Mononuclear cell (primary cell): ENCODE measurements around the gene NEK7. TPM values are rescaled to one million over a fixed set of nuclear protein-coding genes. Genes with fewer than 3 reads are reported as not detected.
"Not testable (repeated sequence)": the region's sequence is repeated elsewhere in the genome, so short reads cannot be mapped to it uniquely, and the experiment has no call there.

ENCODE experiments used
- H3K27me3 ChIP-seq: 2 replicates; pipeline ENCODE4 v1.6.0; 2011; ENCODE audit warnings: low read length, control low read depth; ENCODE audit not compliant: insufficient read depth
- H3K4me1 ChIP-seq: 2 replicates; pipeline ENCODE4 v1.5.1; 2011; ENCODE audit warnings: mild to moderate bottlenecking, low read length, control low read depth; ENCODE audit not compliant: insufficient read depth
- H3K4me3 ChIP-seq: 2 replicates; pipeline ENCODE4 v1.5.1; 2011; ENCODE audit warnings: mild to moderate bottlenecking, low read length, moderate library complexity
- H3K9me3 ChIP-seq: 2 replicates; pipeline ENCODE4 v1.5.1; 2011; ENCODE audit warnings: low read depth, mild to moderate bottlenecking, control low read depth, low read length
- total RNA-seq: library from RNA; depleted of rRNA; stranded (reverse); fragments of >200 nt; gene quantifications from one replicate; pipeline ENCODE4 v1.2.3, GENCODE V29; 2012

The NEK7 gene
- total RNA-seq, 1 donor = 29.6 TPM

DNA sequence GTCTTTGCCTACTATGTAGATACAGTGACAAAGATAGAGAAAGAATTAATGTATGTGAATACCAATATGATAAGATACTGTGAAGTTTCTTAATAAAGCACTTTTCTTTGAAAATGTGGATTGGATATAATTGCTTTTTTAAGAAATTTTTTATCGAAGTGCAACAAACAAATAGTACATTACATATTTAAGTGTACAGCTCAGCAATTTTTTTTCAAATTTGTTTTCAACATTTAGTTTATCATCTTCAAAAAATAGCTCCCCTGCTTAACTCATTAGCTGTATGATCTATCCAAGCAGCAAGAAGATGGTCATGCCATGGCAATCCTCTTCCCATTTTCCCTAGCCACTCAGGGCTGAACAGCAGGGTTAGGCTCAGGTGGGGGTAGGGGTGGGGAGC is 40.5 kb downstream of the NEK7 start:
- H3K4me3 ChIP-seq = no peak overlapping the region
- no peaks in the 10 kb centered on the region for H3K9me3 ChIP-seq
- peaks cover 24% of the 10 kb centered on the region for H3K4me1 ChIP-seq
- H3K27me3 ChIP-seq = no peaks in the 10 kb centered on the region

GRCh38 chr1:198199105-198199504 is 42.3 kb downstream of the NEK7 start:
- Histone ChIP-seq H3K9me3 (no peaks in the 10 kb centered on the region), H3K27me3 (no peaks in the 10 kb centered on the region), H3K4me1 (peaks cover 27% of the 10 kb centered on the region), H3K4me3 (no peak overlapping the region)

GRCh38 chr1:198201956-198202784 is 45.4 kb downstream of the NEK7 start:
- H3K27me3 ChIP-seq = no peaks in the 10 kb centered on the region
- no peaks in the 10 kb centered on the region for H3K9me3 ChIP-seq
- H3K4me3 ChIP-seq = no peak overlapping the region
- H3K4me1 ChIP-seq = peaks cover 27% of the 10 kb centered on the region

- peaks cover 22% of the 10 kb centered on the region for H3K4me1 ChIP-seq
These were observed 46.6 kb downstream of the NEK7 start for GRCh38 chr1:198203434-198203833.

DNA sequence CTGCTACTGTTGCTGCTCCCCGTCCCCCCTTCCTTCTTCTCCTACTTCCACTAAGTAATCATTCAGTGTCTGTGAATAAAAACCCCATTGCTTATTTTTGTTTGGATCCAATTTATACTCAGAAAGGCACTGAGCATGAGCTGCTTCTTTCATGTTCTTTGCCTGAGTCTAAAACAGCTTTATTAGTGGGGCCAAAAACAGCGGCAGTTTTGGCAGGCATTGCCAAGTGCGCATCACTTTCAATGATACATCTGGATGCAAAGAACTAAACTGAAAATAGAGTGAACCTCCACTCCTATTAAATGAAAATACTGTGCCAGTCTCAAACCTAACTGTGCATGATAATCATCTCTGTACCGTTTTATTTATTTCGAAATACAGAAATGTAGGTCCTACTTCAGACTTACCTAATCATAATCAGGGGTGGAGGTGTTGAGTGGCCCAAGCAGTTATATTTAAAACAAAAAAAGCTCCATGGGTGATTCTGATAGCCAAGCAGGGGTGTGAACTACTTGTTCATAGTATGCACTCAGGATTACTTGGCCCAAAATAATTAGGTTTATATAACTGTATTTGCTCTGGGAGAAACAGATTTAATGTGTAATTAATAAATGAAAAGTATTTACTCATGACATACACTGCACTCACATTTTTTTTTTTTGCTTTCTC is 48.4 kb downstream of the NEK7 start:
- no peaks in the 10 kb centered on the region for H3K27me3 ChIP-seq
- H3K9me3 ChIP-seq = no peaks in the 10 kb centered on the region
- H3K4me3 ChIP-seq = no peak overlapping the region
- peaks cover 13% of the 10 kb centered on the region for H3K4me1 ChIP-seq

More at GRCh38 chr1:198203434-198203833, 46.6 kb downstream of the NEK7 start:
- Histone ChIP-seq H3K27me3 (no peaks in the 10 kb centered on the region), H3K9me3 (no peaks in the 10 kb centered on the region), H3K4me3 (no peak overlapping the region)

- H3K4me3 ChIP-seq = no peak overlapping the region
- H3K4me1 ChIP-seq = peaks cover 13% of the 10 kb centered on the region
- H3K27me3 ChIP-seq = no peaks in the 10 kb centered on the region
- H3K9me3 ChIP-seq = no peaks in the 10 kb centered on the region
These were observed 49.5 kb downstream of the NEK7 start for GRCh38 chr1:198206292-198206691.

DNA sequence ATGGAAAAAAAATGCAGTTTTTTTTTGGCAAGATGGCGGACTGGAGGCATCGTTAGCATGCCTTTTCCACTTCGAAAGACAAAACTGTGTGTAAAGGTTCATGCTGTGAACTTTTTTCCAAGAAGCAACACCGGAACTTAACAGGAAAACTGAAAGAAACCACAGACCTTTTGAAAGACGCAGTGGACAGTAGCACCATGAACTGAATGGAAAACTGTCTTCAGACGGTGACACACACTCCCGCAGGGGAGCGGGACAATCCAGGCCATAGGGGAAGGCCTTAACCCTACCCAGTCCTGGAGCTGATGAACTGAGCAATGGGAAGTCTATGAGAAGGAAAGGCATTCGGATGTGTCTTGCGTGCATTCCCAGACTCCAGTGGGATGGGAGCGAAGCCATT is 54.9 kb downstream of the NEK7 start:
- H3K4me3 ChIP-seq = no peak overlapping the region

DNA sequence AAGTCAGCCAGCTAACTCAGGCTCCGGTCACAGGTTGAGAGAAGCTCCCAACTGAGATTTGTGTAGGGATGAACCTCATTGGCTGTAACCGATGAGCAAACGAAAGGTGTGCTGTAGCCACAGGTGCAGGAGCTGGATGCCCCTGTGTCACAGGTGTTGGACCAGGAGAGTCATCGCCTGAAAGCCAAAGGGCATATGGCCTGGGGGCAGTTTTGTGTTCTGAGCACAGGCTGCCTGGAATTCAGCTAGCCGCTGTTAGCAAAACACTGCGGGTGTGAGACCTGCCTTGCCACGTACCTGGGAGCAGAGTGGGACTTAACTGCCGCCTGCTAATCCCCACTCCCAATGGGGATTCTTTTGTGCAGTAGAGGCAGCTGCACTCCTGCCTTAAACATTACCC is 55.3 kb downstream of the NEK7 start:
- Histone ChIP-seq H3K27me3 (no peaks in the 10 kb centered on the region), H3K9me3 (peaks cover 9% of the 10 kb centered on the region), H3K4me3 (no peak overlapping the region), H3K4me1 (peaks cover 14% of the 10 kb centered on the region)

More for the DNA sequence above, 54.9 kb downstream of the NEK7 start:
- peaks cover 9% of the 10 kb centered on the region for H3K9me3 ChIP-seq
- H3K4me1 ChIP-seq = peaks cover 14% of the 10 kb centered on the region
- no peaks in the 10 kb centered on the region for H3K27me3 ChIP-seq

DNA sequence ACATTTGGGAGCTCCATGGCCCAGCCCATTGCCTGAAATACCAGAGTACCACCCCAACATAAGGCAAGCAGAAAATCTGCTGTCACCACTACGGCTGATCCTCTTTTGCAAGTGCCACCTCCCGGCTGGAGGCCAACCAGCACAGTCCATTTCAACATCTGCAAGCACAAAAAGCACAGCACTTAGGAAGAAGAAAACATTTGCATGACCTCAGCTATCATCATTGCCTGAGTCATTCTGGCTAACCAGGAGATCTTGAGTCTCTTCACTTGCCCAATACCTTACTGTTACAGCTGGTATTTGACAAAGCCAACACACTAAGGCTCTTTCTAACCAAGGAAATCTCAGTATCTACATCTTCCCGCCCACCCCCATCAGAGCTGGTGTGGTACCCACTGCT is 55.9 kb downstream of the NEK7 start:
- no peaks in the 10 kb centered on the region for H3K27me3 ChIP-seq
- peaks cover 14% of the 10 kb centered on the region for H3K4me1 ChIP-seq
- H3K9me3 ChIP-seq = peaks cover 9% of the 10 kb centered on the region
- H3K4me3 ChIP-seq = no peak overlapping the region

DNA sequence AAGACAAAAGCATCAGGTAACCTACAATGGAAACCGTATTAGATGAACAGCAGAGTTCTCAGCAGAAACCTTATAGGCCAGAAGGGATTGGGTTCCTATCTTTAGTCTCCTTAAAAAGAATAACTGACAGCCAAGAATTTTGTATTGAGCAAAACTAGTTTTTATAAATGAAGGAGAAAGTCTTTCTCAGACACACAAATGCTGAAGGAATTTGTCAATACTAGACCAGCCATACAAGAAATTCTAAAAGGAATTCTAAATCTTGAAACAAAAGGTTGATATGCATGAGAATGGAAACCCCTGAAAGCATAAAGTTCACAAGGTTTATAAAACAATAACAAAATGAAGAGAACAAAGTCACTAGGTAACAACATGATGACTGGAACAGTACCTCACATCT is 58.1 kb downstream of the NEK7 start:
- H3K9me3 ChIP-seq = peaks cover 9% of the 10 kb centered on the region
- H3K4me1 ChIP-seq = peaks cover 14% of the 10 kb centered on the region
- no peaks in the 10 kb centered on the region for H3K27me3 ChIP-seq
- H3K4me3 ChIP-seq = no peak overlapping the region

GRCh38 chr1:198220428-198220827 is 63.6 kb downstream of the NEK7 start:
- H3K4me3 ChIP-seq = no peak overlapping the region
- H3K9me3 ChIP-seq = no peaks in the 10 kb centered on the region
- H3K4me1 ChIP-seq = no peaks in the 10 kb centered on the region
- H3K27me3 ChIP-seq = no peaks in the 10 kb centered on the region

DNA sequence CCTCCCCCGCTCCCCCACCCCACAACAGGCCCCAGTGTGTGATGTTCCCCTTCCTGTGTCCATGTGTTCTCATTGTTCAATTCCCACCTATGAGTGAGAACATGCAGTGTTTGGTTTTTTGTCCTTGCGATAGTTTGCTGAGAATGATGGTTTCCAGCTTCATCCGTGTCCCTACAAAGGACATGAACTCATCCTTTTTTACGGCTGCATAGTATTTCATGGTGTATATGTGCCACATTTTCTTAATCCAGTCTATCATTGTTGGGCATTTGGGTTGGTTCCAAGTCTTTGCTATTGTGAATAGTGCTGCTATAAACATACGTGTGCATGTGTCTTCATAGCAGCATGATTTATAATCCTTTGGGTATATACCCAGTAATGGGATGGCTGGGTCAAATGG is 70.2 kb downstream of the NEK7 start:
- H3K4me3 ChIP-seq, H3K4me1 ChIP-seq, H3K27me3 ChIP-seq, H3K9me3 ChIP-seq: not testable (repeated sequence)

- not testable (repeated sequence) for H3K9me3 ChIP-seq, H3K27me3 ChIP-seq, H3K4me1 ChIP-seq, H3K4me3 ChIP-seq
These were observed 70.7 kb downstream of the NEK7 start for GRCh38 chr1:198227454-198227853.

DNA sequence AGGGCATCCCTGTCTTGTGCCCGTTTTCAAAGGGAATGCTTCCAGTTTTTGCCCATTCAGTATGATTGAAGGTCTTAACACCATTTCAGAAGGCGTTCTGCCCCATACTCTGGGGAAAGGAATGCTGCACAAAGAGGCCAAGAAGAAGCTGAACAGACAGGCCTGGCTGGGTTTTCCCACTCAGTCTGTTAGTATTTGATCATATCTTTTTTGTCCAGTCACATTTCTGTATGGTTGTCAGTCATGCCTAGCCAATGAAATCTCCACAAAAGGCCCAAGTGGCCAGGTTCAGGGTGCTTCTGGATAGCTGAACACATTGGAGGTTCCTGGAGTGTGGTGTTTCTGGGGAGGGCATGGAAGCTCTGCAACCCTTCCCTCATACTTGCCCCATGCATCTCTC is 72.1 kb downstream of the NEK7 start:
- H3K4me1 ChIP-seq = peaks cover 6% of the 10 kb centered on the region
- no peaks in the 10 kb centered on the region for H3K9me3 ChIP-seq
- H3K4me3 ChIP-seq = no peak overlapping the region
- H3K27me3 ChIP-seq = no peaks in the 10 kb centered on the region

- H3K9me3 ChIP-seq = no peaks in the 10 kb centered on the region
- H3K27me3 ChIP-seq = no peaks in the 10 kb centered on the region
- H3K4me1 ChIP-seq = peaks cover 12% of the 10 kb centered on the region
- H3K4me3 ChIP-seq = no peak overlapping the region
These were observed 75.0 kb downstream of the NEK7 start for GRCh38 chr1:198231779-198232178.

GRCh38 chr1:198232378-198232777 is 75.6 kb downstream of the NEK7 start:
- Histone ChIP-seq H3K4me1 (peaks cover 12% of the 10 kb centered on the region), H3K4me3 (no peak overlapping the region), H3K27me3 (no peaks in the 10 kb centered on the region), H3K9me3 (no peaks in the 10 kb centered on the region)
